ENCODE measurements around the gene DOCK4.

- TF ChIP-seq YY1 (IDR thresholded peaks at IDR 0.05; ENCODE audit: low read depth, low read length) (no peak), ZNF274 (IDR thresholded peaks at IDR 0.05; ENCODE audit: borderline replicate concordance, extremely low read depth, low read length) (no peak), EZH2 (IDR thresholded peaks at IDR 0.05; ENCODE audit: low read depth, low read length, severe bottlenecking) (no peak), SIRT6 (IDR thresholded peaks at IDR 0.05; ENCODE audit: low read length) (no peak), CTCF (IDR thresholded peaks at IDR 0.05; ENCODE audit: control extremely low read depth in 1 of 3, insufficient read depth in 1 of 3, low read depth in 1 of 3, low read length in 3 of 3) (no peak), TAF1 (IDR thresholded peaks at IDR 0.05; ENCODE audit: low read depth, low read length) (no peak), USF2 (IDR thresholded peaks at IDR 0.05; ENCODE audit: low read length) (no peak), POLR2A (IDR thresholded peaks at IDR 0.05; ENCODE audit: control extremely low read depth in 1 of 2, low read depth in 2 of 2, low read length in 2 of 2) (no peak), GTF2F1 (IDR thresholded peaks at IDR 0.05; ENCODE audit: borderline replicate concordance, low read depth, low read length) (no peak), POLR2AphosphoS5 (IDR thresholded peaks at IDR 0.05; ENCODE audit: low read depth, low read length) (no peak), EGR1 (IDR thresholded peaks at IDR 0.05; ENCODE audit: borderline replicate concordance, low read depth, low read length) (no peak), EP300 (IDR thresholded peaks at IDR 0.05; ENCODE audit: borderline replicate concordance in 1 of 2, low read depth in 2 of 2, low read length in 2 of 2) (no peak), HDAC6 (IDR thresholded peaks at IDR 0.05; ENCODE audit: low read depth, low read length) (no peak), MAX (IDR thresholded peaks at IDR 0.05) (no peak)
Measured at GRCh38 chr7:112113913-112114575, 92.2 kb downstream of the DOCK4 start.

All from H1 (cell line).